ENCODE results near the gene SKIC2. TPM values are rescaled to one million over a fixed set of nuclear protein-coding genes. Genes with fewer than 3 reads are reported as not detected.

The SKIC2 gene
- total RNA-seq, 1 donor from 2014 or later = 44.8 TPM

GRCh38 chr6:31961616-31962015, 2.6 kb downstream of the SKIC2 start:
- TF ChIP-seq CTCF (IDR thresholded peaks at IDR 0.05; ENCODE audit: insufficient read depth, low read length, severe bottlenecking) = no peak
- no peaks in the 10 kb centered on the region for H3K27me3 ChIP-seq (ENCODE audit: control insufficient read depth, insufficient read depth, low read length)
- no peak for DNase-seq (ENCODE audit: low read depth)
- peaks cover 35% of the 10 kb centered on the region for H3K36me3 ChIP-seq (ENCODE audit: control insufficient read depth, insufficient read depth, low read length)
- no peak overlapping the region for H3K4me3 ChIP-seq (ENCODE audit: low read depth, low read length)
- no peak for FAIRE-seq

GRCh38 chr6:31963921-31964320, 4.9 kb downstream of the SKIC2 start:
- no peak overlapping the region for H3K4me3 ChIP-seq (ENCODE audit: low read depth, low read length)
- no peak for DNase-seq (ENCODE audit: low read depth)
- H3K27me3 ChIP-seq (ENCODE audit: control insufficient read depth, insufficient read depth, low read length) = no peaks in the 10 kb centered on the region
- FAIRE-seq = no peak
- no peak for TF ChIP-seq CTCF (IDR thresholded peaks at IDR 0.05; ENCODE audit: insufficient read depth, low read length, severe bottlenecking)
- H3K36me3 ChIP-seq (ENCODE audit: control insufficient read depth, insufficient read depth, low read length) = peaks cover 46% of the 10 kb centered on the region

GRCh38 chr6:31965700-31966099, 6.7 kb downstream of the SKIC2 start:
- FAIRE-seq (no peak), DNase-seq (ENCODE audit: low read depth) (no peak)
- no peak overlapping the region for H3K4me3 ChIP-seq (ENCODE audit: low read depth, low read length)
- no peak for TF ChIP-seq CTCF (IDR thresholded peaks at IDR 0.05; ENCODE audit: insufficient read depth, low read length, severe bottlenecking)
- peaks cover 46% of the 10 kb centered on the region for H3K36me3 ChIP-seq (ENCODE audit: control insufficient read depth, insufficient read depth, low read length)
- H3K27me3 ChIP-seq (ENCODE audit: control insufficient read depth, insufficient read depth, low read length) = no peaks in the 10 kb centered on the region

GRCh38 chr6:31966506-31966905, 7.5 kb downstream of the SKIC2 start:
- no peak for FAIRE-seq
- TF ChIP-seq CTCF (IDR thresholded peaks at IDR 0.05; ENCODE audit: insufficient read depth, low read length, severe bottlenecking) = no peak
- Histone ChIP-seq H3K27me3 (ENCODE audit: control insufficient read depth, insufficient read depth, low read length) (no peaks in the 10 kb centered on the region), H3K4me3 (ENCODE audit: low read depth, low read length) (no peak overlapping the region), H3K36me3 (ENCODE audit: control insufficient read depth, insufficient read depth, low read length) (peaks cover 40% of the 10 kb centered on the region)
- DNase-seq (ENCODE audit: low read depth) = no peak

GRCh38 chr6:31966997-31967925, 8.3 kb downstream of the SKIC2 start:
- no peak for TF ChIP-seq CTCF (IDR thresholded peaks at IDR 0.05; ENCODE audit: insufficient read depth, low read length, severe bottlenecking)
- DNase-seq (ENCODE audit: low read depth) (no peak), FAIRE-seq (no peak)
- no peaks in the 10 kb centered on the region for H3K27me3 ChIP-seq (ENCODE audit: control insufficient read depth, insufficient read depth, low read length)
- H3K36me3 ChIP-seq (ENCODE audit: control insufficient read depth, insufficient read depth, low read length) = peaks cover 36% of the 10 kb centered on the region
- H3K4me3 ChIP-seq (ENCODE audit: low read depth, low read length) = no peak overlapping the region

Measured in bronchial epithelial cell (primary cell).